HG02678 (cell line): Measurements from ENCODE around the gene RPS29.

ENCODE experiments used
- ATAC-seq: cut with Tn5 transposase; IDR thresholded peaks from one replicate; pipeline ENCODE4 v1.9.1; 2021; ENCODE audit warnings: mild to moderate bottlenecking, moderate library complexity; ENCODE audit not compliant: unreplicated experiment

RPS29 gene

DNA sequence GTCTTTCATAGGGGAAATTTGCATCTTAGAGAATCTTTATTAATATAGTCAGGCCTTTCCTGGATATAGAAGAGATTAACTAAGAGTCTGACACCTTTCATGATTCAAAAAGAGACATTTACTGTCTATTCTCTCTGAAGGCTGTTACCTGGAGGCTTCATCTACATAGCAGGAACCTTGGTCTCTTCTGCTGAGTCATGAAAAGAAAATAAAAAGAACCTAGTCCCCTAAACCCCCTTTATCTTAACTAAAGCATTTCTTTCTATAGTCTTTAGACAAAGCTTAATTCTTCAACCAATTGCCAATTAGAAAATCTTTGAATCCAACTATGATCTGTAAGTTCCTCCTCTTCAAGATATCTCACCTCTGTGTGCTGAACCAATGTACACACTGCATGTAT lies 33.1 kb downstream of the RPS29 start:
- no peak for ATAC-seq

DNA sequence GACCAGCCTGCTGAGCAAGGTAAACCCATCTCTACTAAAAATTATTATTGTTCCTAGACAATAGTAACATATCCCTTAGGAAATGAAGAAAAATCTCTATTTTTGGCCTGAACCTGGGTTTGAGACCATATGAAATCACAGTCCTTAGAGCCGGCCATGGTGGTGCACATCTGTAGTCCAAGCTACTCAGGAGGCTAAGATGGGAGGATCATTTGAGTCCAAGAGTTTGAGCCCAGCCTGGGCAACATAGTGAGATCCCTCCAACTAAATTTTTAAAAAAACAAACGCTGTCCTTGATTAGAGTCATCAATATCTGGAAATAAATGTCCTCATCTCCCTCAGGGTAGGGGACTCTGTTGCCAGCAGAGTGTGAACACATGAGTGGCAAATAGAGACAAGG lies 34.6 kb downstream of the RPS29 start:
- ATAC-seq, result no peak

DNA sequence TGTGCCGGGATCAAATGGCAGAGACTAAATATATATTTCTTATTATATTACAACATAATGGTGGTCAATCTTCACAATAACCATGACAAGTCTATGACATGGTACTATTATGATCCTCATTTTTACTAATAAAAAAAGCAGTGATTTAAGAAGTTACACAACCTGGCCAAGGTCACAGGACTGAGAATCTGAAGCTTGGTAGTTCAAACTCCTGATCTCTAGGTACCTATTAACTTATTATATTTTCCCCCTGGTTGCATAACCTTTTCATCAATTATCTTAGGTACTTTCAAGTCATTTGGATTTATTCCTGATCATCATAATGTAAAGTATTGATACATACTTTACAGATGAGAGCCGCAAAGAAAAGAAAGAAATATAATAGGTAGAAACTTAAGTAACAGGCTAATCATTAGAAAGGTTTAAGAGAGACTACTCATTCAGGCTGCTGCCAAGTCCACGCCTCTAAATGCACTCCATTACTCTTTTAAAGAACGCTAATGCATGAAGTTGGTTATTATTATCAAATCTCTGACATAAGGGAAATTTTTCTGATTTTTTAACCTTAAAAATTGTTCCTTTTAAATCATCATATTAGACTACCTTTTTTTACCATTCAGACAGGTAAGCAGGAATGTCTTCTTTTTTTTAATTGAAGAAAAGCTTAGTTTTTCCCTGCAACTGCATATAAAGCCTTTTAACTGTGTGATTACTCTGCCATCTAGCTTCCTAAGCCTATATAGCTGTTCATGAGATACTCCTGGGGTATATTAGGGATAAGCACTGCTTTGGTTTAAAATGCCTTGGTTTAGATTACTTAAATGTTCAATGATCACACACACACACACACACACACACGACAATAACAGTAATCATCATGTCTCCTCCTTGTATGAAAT lies 35.6 kb downstream of the RPS29 start:
- no peak for ATAC-seq

DNA sequence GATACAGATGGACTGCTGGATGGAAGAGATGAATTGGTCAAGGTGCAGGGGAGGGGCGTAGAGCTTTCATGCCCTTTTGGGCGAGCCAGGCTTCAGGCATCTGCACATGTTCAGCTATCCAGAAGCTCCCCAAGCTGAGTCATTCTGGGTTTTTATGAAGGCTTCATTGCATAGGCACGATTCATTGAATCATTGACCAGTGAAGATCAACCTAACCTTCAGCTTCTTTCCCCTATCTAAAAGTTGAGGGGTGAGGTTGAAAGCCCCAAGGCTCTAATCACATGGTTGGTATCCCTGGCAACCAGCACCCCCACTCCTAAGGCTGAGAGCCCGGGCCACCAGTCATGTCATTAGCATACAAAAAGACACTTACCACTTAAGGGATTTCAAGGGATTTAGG lies 36.3 kb downstream of the RPS29 start:
- no peak for ATAC-seq

DNA sequence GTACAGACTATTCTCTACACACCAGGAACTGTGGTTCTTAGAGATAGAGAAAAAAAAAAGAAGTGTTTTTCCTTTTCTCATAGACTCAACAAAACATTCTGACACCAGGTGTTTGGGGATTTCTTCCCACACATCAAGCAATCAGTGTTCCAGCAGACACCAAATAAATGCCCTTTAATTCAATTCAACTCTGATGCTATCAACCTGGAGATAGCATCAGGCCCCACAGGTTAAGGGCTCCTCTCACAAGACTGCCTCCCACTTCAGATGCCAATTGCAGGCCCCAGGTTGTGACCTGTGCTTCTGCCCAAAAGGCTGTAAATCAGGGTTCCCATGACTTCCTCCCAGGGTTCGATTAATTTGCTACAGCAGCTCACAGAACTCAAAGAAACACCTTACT lies 36.7 kb downstream of the RPS29 start:
- no peak for ATAC-seq

DNA sequence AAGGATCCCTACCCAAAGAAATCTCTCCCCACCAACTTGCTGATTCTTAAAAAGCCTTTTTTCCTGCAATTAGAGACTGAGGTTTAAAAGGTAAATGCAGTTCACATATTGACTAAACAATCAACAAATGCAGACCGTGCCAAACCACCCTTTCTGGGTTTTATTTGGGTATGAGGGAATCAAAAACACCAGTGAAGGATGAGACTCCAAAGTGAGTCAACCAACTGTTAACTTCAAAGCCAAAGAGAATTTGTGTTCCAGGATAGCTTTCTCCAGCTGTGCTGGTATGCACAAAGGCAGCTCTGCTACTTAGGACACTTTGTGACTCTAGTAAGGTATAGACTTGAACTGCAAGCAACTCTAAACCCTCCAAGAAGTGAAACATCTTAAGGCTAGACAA lies 39.4 kb downstream of the RPS29 start:
- no peak for ATAC-seq

DNA sequence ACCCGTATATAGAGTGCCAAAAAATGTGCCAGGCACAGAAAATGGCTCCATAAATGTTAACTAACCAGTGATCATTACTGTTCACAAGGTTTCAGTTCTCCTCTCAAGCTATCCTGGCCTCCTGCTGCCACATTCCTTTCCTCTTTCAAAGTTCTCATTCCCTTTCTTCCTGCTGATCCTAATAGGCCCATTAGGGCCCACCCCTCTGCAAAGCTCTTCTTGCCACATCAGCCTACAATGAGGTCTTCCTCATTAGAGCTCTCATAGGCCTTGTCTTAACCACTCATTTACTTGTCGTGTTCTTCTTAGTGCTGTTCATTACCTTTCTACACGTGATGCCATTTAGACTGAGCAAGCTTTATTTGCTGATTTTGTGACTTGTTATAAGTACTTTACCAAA lies 40.5 kb downstream of the RPS29 start:
- ATAC-seq, result no peak

DNA sequence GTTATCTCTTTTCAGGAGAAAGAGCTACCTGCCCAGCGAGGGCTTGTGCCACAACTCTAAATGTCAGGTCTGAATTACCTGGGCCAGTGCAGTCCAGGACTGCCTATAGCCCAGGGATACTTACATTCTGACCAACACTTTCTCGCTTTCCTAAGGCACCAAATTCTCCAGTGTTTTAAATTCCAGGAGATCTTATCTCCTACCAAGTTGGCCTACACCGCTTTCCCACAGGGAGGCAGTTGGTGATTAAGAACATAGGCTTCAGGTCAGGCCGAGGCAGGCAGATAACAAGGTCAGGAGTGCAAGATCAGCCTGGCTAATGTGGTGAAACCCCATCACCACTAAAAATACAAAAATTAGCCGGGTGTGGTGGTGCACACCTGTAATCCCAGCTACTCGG lies 41.1 kb downstream of the RPS29 start:
- ATAC-seq, result no peak

DNA sequence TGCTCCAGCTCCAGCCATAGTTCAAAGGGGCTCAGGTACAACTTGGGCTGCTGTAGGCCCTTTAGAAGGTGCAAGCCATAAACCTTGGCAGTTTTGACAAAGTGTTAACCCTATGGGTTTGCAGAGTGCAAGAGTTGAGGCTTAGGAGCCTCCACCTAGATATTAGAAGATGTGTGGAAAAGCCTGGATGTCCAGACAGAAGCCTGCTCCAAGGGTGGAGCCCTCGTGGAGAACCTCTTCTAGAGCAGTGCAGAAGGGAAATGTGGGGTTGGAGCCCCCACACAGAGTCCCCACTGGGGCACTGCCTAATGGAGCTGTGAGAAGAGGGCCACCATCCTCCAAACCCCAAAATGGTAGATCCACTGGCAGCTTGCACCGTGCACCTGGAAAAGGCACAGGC lies 45.1 kb downstream of the RPS29 start:
- no peak for ATAC-seq

DNA sequence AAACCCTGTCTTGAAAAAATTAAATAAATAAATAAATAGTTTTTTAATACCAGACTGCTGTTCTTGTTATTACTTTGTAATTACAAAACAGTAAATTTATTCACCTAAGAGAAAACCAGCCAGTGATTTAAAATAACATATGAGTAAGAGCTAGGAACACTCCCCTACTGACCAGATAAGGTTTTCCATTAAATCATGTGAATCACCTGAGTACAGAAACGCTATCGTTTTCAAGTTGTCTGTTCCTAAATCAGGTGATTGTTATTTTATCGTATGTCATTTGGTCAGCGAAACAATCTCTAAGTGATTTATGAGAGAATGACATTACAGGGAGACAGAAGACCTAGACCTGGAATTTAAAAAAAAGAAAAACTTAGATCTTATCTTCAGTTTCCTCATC lies 47.3 kb downstream of the RPS29 start:
- no peak for ATAC-seq
